Measurements from ENCODE around the gene SNCA.

GRCh38 chr4:89765966-89766365 is 71.0 kb downstream of the SNCA start:
- TF ChIP-seq NR3C1 (IDR thresholded peaks at IDR 0.05) (no peak), KDM5A (IDR thresholded peaks at IDR 0.05) (no peak), FOSL2 (IDR thresholded peaks at IDR 0.05) (no peak), FOSL2 (CRISPR knock-in tag; IDR thresholded peaks at IDR 0.05) (no peak), NFE2L2 (conservative IDR thresholded peaks at IDR 0.05; ENCODE audit: low read length) (no peak), CTCF (IDR thresholded peaks at IDR 0.05) (no peak), SREBF2 (IDR thresholded peaks at IDR 0.05) (no peak), RNF2 (IDR thresholded peaks at IDR 0.05; ENCODE audit: borderline replicate concordance, low read depth) (no peak), POLR2AphosphoS2 (conservative IDR thresholded peaks at IDR 0.05; ENCODE audit: low read length) (no peak), MYC (IDR thresholded peaks at IDR 0.05; ENCODE audit: borderline replicate concordance, low read length) (no peak), HDAC2 (IDR thresholded peaks at IDR 0.05) (no peak)
- TF ChIP-seq, protein P1, sequence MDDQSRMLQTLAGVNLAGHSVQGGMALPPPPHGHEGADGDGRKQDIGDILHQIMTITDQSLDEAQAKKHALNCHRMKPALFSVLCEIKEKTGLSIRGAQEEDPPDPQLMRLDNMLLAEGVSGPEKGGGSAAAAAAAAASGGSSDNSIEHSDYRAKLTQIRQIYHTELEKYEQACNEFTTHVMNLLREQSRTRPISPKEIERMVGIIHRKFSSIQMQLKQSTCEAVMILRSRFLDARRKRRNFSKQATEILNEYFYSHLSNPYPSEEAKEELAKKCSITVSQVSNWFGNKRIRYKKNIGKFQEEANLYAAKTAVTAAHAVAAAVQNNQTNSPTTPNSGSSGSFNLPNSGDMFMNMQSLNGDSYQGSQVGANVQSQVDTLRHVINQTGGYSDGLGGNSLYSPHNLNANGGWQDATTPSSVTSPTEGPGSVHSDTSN (IDR thresholded peaks at IDR 0.05): no peak
